Skeletal muscle tissue (tissue), 4 donors: ENCODE data around the gene ATP2A3. TPM values are rescaled to one million over a fixed set of nuclear protein-coding genes. Genes with fewer than 3 reads are reported as not detected.

Experiments
- H3K27ac ChIP-seq: one replicate; pipeline ENCODE4 v1.7.0; 2013; ENCODE audit warnings: mild to moderate bottlenecking, low read depth, low read length, inconsistent platforms
- H3K27me3 ChIP-seq, 3 donors: one replicate each; pipeline ENCODE4 v1.7.0; 2013; ENCODE audit warnings: low read length in 3 of 3; ENCODE audit not compliant: control insufficient read depth in 3 of 3, insufficient read depth in 3 of 3
- H3K36me3 ChIP-seq, 3 donors: one replicate each; pipeline ENCODE4 v1.7.0; 2013; ENCODE audit warnings: low read length in 3 of 3; ENCODE audit not compliant: control insufficient read depth in 3 of 3, insufficient read depth in 3 of 3
- H3K4me1 ChIP-seq, 3 donors: one replicate each; pipeline ENCODE4 v1.7.0; 2013; ENCODE audit warnings: low read length in 3 of 3, mild to moderate bottlenecking in 3 of 3; ENCODE audit not compliant: control insufficient read depth in 3 of 3, insufficient read depth in 3 of 3
- H3K4me3 ChIP-seq, 3 donors: one replicate each; pipeline ENCODE4 v1.7.0; 2013; ENCODE audit warnings: low read length in 3 of 3
- H3K9ac ChIP-seq, 3 donors: one replicate each; pipeline ENCODE4 v1.7.0; 2013; ENCODE audit warnings: low read length in 3 of 3, mild to moderate bottlenecking in 3 of 3, moderate library complexity in 2 of 3, low read depth in 1 of 3
- H3K9me3 ChIP-seq, 3 donors: one replicate each; pipeline ENCODE4 v1.7.0; 2013; ENCODE audit warnings: low read length in 3 of 3; ENCODE audit not compliant: control insufficient read depth in 3 of 3
- total RNA-seq: library from RNA; depleted of rRNA; stranded (reverse); fragments of >200 nt; gene quantifications from one replicate; pipeline ENCODE4 v1.2.3, GENCODE V29; 2014
- donor health status: Osteomylitis.

Gene ATP2A3
- total RNA-seq, 1 donor from 2014 or later = 3.7 TPM

DNA sequence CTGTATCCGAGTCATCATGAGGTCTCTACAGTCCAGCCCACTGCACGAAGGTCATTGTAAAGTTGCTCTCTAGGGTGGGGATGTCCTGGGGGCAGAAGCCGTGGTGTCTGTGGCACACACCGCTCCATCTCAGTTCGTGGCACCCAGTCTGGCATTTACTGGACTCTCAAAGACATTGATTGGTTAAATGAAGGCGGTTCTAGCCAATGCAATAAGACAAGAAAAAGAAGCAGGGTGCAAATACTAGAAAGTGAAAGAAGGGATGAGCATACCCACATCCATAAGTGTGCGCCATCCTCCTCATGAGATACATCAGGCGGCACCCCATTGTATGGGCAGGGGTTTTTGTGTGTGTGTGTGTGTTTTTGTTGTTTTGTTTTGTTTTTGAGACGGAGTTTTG, 10.7 kb upstream of the ATP2A3 start:
- Histone ChIP-seq H3K9me3 (peaks cover 4 to 7% (median 5%) of the 10 kb centered on the region in 3 donors), H3K4me3 (no peak overlapping the region), H3K36me3 (no peaks in the 10 kb centered on the region), H3K9ac (no peak overlapping the region), H3K27ac (no peak overlapping the region), H3K27me3 (peaks cover 0 to 9% (median 0%) of the 10 kb centered on the region in 3 donors), H3K4me1 (peaks cover 12 to 20% (median 20%) of the 10 kb centered on the region in 3 donors)

DNA sequence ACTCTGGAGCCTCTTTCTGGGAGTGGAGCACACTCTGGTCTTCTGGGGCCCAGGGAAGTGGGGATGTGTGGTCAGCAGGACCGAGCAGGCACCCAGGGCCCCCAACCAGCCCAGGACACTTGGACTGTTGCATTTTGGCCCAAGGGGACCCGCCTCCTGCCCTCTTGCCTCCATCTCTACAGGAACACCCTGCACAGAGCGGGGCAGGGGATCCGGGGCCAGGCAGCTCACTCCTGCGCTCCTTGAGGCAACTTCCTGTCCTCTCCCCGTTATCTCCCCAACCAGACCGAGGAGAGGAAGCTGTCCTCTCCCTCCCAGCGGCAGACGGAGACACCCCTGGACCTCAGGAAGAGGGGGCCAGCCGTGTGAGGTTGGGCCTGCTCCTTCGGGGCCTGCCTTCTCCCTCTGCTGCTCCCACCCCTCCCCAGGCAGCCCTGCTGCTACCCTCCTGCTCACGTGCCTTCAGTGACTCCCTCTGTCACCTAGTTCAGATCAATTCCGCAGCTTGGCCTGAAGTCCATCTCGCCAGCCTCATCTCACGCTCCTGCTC, 10.0 kb upstream of the ATP2A3 start:
- Histone ChIP-seq H3K9me3 (peaks cover 4 to 7% (median 5%) of the 10 kb centered on the region in 3 donors), H3K27ac (no peak overlapping the region), H3K36me3 (no peaks in the 10 kb centered on the region), H3K9ac (no peak overlapping the region), H3K4me3 (no peak overlapping the region), H3K4me1 (peaks cover 12 to 20% (median 20%) of the 10 kb centered on the region in 3 donors), H3K27me3 (peaks cover 0 to 9% (median 0%) of the 10 kb centered on the region in 3 donors)

DNA sequence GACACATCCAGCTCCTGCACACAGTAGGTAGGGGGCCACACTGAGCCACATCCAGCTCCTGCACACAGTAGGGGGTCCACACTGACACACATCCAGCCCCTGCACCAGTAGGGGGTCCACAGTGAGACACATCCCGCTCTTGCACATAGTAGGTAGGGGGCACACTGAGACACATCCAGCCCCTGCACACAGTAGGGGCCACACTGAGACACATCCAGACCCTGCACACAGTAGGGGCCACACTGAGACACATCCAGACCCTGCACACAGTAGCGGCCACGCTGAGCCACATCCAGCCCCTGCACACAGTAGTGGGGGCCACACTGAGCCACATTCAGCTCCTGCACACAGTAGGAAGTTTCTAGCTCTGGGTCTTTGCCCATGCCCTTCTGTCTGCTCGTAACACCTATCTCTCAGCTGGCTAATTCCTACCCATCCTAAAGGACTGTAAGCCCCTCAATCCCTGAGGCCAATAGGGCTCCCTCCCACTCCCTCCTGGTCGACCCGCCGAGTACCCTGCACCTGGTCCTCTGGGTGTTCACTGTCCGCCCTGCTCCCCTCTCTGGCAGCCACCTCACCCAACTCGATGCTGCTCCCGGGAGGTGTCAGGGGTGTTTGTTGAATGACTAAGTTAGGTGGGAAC, 9.4 kb upstream of the ATP2A3 start:
- Histone ChIP-seq H3K36me3 (no peaks in the 10 kb centered on the region), H3K9ac (no peak overlapping the region), H3K27me3 (peaks cover 0 to 9% (median 0%) of the 10 kb centered on the region in 3 donors), H3K4me3 (no peak overlapping the region), H3K9me3 (peaks cover 4 to 7% (median 5%) of the 10 kb centered on the region in 3 donors), H3K4me1 (peaks cover 12 to 20% (median 20%) of the 10 kb centered on the region in 3 donors), H3K27ac (no peak overlapping the region)

DNA sequence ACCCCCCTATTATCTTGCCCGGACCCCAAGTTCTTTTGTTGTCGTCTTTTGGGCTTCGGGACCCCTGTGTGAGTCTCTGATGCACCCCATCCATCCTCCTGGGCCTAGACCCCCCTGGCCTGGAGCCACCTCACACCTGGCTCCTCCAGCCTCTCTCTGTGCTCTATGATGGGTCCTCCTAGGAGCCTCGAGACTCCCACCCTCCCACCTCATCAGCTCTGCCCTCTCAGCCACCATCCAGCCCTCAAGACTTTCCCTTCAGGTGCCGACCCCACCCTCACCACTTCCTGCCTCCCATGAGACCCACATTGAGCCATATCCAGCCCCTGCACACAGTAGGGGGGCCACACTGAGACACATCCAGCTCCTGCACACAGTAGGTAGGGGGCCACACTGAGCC, 8.7 kb upstream of the ATP2A3 start:
- peaks cover 4 to 7% (median 5%) of the 10 kb centered on the region in 3 donors for H3K9me3 ChIP-seq
- H3K27ac ChIP-seq = no peak overlapping the region
- H3K4me1 ChIP-seq = peaks cover 12 to 20% (median 18%) of the 10 kb centered on the region in 3 donors
- H3K27me3 ChIP-seq = peaks cover 0 to 11% (median under 1%) of the 10 kb centered on the region in 3 donors
- H3K36me3 ChIP-seq = no peaks in the 10 kb centered on the region
- H3K9ac ChIP-seq = no peak overlapping the region
- H3K4me3 ChIP-seq = no peak overlapping the region

DNA sequence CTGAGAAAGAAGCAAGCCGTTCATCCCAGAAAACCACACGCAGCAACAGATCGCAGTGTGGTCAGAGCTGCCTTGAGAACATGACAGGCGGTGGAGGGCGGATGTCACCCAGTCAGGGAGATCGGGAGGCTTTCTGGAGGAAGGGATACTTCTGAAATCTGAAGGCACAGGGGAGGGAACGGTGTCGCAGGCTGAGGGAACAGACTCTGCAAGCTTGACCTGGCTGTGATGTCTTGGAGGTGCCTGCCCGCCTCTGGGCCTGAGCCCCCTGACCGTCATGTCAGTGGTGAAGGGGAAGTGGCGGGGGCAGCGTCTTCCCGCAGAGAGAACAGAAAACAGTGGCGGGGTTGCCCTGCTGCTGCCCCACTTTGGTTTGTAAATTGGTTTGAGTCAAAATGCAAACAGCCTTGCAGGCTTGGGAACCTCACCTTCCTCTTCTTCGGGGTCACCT, 8.1 kb upstream of the ATP2A3 start:
- no peaks in the 10 kb centered on the region for H3K36me3 ChIP-seq
- H3K9ac ChIP-seq = no peak overlapping the region
- peaks cover 4 to 7% (median 5%) of the 10 kb centered on the region in 3 donors for H3K9me3 ChIP-seq
- H3K4me3 ChIP-seq = no peak overlapping the region
- H3K27me3 ChIP-seq = peaks cover 0 to 14% (median 3%) of the 10 kb centered on the region in 3 donors
- peaks cover 12 to 15% (median 15%) of the 10 kb centered on the region in 3 donors for H3K4me1 ChIP-seq
- H3K27ac ChIP-seq = no peak overlapping the region

DNA sequence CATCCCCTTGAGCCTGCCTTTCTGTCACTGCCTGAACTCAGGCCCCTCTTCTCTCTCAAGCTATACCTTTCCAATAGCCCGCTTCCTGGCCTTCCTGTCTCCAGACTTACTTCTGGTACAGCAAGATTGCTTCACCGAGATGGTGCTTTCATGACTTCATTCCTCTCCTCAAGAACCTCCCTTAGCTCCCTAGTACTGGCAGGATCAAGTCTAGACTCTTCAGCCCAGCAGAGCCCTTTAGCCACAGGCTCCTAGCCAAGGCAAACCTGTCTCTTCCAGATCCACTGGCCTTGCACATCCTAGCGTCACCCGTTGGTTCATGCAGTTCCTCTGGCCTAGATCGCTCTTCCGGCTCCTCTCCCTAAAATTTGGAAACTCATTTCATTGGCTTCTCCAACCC, 6.4 kb upstream of the ATP2A3 start:
- H3K36me3 ChIP-seq = no peaks in the 10 kb centered on the region
- peaks cover 4 to 7% (median 5%) of the 10 kb centered on the region in 3 donors for H3K9me3 ChIP-seq
- H3K27ac ChIP-seq = no peak overlapping the region
- no peak overlapping the region for H3K9ac ChIP-seq
- H3K4me3 ChIP-seq = no peak overlapping the region
- no peaks in the 10 kb centered on the region for H3K4me1 ChIP-seq
- peaks cover 7 to 19% (median 8%) of the 10 kb centered on the region in 3 donors for H3K27me3 ChIP-seq

DNA sequence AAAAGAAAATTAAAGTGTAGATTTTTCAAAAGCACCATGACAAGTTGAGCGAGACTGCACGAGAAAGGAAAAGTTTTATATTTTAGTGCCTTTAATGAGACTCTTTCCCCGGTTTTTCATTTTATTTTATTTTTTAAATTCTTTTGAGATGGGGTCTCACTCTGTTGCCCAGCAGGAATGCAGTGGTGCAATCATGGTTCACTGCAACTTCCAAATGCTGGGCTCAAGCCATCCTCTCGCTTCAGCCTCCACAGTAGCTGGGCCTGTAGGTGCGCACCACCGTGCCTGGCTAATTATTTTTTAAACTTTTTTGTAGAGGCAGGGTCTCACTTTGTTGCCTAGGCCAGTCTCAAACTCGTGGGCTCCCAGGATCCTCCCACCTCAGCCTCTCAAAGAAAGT, 5.7 kb upstream of the ATP2A3 start:
- H3K27me3 ChIP-seq = peaks cover 13 to 26% (median 14%) of the 10 kb centered on the region in 3 donors
- H3K4me3 ChIP-seq = no peak overlapping the region
- peaks cover 4 to 6% (median 5%) of the 10 kb centered on the region in 3 donors for H3K9me3 ChIP-seq

DNA sequence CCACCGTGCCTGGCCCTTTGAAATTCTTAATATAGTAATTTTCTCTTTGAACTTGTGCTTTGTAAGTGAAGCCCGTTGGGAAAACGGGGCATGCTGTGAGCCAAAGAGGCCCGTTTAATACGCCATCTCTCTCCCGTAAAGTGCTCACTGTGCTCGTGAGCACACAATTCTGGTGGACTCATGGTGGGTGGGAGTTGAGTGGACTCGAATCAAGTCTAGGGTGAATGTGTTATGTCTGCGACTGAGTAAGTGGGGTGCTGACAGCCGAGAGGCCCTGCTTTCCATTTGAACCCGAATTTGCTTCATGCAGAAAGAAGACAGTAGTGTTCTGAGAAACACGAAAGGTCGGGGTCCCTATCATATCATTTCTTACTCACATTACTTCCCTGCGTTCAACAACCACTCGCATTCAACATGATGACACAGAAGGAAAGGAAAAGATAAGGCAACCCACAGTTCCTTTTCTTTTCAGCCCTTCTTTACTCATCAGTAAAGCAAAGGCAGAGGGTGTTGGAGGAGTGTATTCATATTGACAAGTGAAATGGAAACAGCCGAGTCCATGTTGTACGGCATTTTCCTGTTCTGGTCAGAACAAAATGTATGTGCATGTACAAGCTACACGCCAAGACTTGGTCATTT, 4.8 kb upstream of the ATP2A3 start:
- no peak overlapping the region for H3K27ac ChIP-seq
- no peaks in the 10 kb centered on the region for H3K36me3 ChIP-seq
- no peaks in the 10 kb centered on the region for H3K9me3 ChIP-seq
- no peak overlapping the region for H3K9ac ChIP-seq
- H3K4me3 ChIP-seq = no peak overlapping the region
- peaks cover 0 to 5% (median 5%) of the 10 kb centered on the region in 3 donors for H3K4me1 ChIP-seq
- H3K27me3 ChIP-seq = peaks cover 13 to 32% (median 15%) of the 10 kb centered on the region in 3 donors

More for the DNA sequence above, 5.7 kb upstream of the ATP2A3 start:
- no peak overlapping the region for H3K9ac ChIP-seq
- H3K36me3 ChIP-seq = no peaks in the 10 kb centered on the region
- H3K4me1 ChIP-seq = peaks cover 0 to 5% (median 5%) of the 10 kb centered on the region in 3 donors
- H3K27ac ChIP-seq = no peak overlapping the region

DNA sequence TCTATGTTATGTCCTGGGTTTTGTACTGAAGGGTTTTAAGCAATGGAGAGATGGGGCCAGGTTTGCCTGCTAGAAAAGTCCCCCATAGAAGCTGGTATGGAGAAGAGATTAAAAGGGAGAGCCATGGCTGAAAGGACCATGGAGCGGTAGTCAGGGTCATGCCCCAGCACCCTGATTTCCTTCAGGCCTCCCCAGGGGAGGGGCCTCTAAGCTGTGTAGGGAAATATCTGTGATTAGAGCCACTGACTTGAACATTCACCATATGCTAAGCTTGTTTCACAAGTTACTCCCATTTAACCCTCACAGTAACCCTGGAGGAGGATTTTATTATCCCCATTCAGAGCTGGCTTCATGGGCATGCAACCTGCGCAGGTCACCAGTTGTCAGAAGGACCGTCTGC, 3.8 kb upstream of the ATP2A3 start:
- Histone ChIP-seq H3K9me3 (no peaks in the 10 kb centered on the region), H3K36me3 (no peaks in the 10 kb centered on the region), H3K27ac (no peak overlapping the region), H3K4me1 (peaks cover 0 to 5% (median 5%) of the 10 kb centered on the region in 3 donors), H3K27me3 (peaks cover 20 to 40% (median 22%) of the 10 kb centered on the region in 3 donors), H3K4me3 (no peak overlapping the region), H3K9ac (no peak overlapping the region)
